ENCODE data around the gene IQSEC3.

DNA sequence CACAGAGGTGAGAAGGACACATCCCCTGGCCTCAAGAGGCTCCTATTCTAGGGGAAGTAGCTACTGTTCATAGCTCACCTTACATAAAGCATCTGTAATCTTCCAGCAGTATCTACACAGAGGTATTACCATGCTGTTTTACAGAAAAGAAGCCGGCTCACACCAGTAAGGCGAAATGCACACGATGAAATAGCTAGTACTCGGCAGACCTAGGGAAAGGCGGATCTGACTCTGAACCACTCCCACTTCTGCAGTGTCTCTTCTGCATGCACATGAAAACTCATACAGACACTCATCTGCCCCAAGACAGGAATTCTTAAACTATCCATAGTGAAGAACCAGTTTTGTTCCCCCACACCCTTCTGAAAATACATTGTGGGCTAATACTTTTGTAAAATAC, 73.6 kb downstream of the IQSEC3 start:
- TF ChIP-seq EZH2 (IDR thresholded peaks at IDR 0.05; ENCODE audit: borderline replicate concordance) = no peak
- TF ChIP-seq, protein P1, sequence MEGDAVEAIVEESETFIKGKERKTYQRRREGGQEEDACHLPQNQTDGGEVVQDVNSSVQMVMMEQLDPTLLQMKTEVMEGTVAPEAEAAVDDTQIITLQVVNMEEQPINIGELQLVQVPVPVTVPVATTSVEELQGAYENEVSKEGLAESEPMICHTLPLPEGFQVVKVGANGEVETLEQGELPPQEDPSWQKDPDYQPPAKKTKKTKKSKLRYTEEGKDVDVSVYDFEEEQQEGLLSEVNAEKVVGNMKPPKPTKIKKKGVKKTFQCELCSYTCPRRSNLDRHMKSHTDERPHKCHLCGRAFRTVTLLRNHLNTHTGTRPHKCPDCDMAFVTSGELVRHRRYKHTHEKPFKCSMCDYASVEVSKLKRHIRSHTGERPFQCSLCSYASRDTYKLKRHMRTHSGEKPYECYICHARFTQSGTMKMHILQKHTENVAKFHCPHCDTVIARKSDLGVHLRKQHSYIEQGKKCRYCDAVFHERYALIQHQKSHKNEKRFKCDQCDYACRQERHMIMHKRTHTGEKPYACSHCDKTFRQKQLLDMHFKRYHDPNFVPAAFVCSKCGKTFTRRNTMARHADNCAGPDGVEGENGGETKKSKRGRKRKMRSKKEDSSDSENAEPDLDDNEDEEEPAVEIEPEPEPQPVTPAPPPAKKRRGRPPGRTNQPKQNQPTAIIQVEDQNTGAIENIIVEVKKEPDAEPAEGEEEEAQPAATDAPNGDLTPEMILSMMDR (IDR thresholded peaks at IDR 0.05; ENCODE audit: poor library complexity) = no peak
- no peak for TF ChIP-seq EZH2phosphoT487 (IDR thresholded peaks at IDR 0.05; ENCODE audit: low read depth, severe bottlenecking, unreplicated experiment)
